Ascending aorta (tissue), 2 donors: Measurements from ENCODE around the gene CTCF. TPM values are rescaled to one million over a fixed set of nuclear protein-coding genes. Genes with fewer than 3 reads are reported as not detected.

ENCODE experiments used
- DNase-seq, 2 donors: peaks; one replicate each; pipeline ENCODE4 v3.0.0-alpha.2; 2019; ENCODE audit warnings: low spot score in 2 of 2
- H3K27ac ChIP-seq, 2 donors: fragments of 200-600 bp; sonication (generic); one replicate each; pipeline ENCODE4 v1.5.1; 2016 to 2017; ENCODE audit warnings: mild to moderate bottlenecking in 1 of 2
- H3K27me3 ChIP-seq: fragments of 200-600 bp; sonication (generic); one replicate; pipeline ENCODE4 v1.5.1; 2017
- H3K36me3 ChIP-seq, 2 donors: fragments of 200-600 bp; sonication (generic); one replicate each; pipeline ENCODE4 v1.5.1; 2016
- H3K4me1 ChIP-seq, 2 donors: fragments of 200-600 bp; sonication (generic); one replicate each; pipeline ENCODE4 v1.5.1; 2016 to 2017; ENCODE audit warnings: mild to moderate bottlenecking in 1 of 2
- H3K4me3 ChIP-seq, 2 donors: fragments of 200-600 bp; sonication (generic); one replicate each; pipeline ENCODE4 v1.5.1; 2016 to 2017; ENCODE audit warnings: mild to moderate bottlenecking in 1 of 2
- H3K9me3 ChIP-seq, 2 donors: fragments of 200-600 bp; sonication (generic); one replicate each; pipeline ENCODE4 v1.5.1; 2016
- CTCF ChIP-seq, 3 experiments: fragments of 200-600 bp in 2 of 3; fragments of 450-650 bp in 1 of 3; sonication (generic) in 2 of 3; IDR thresholded peaks; one replicate each; pipeline ENCODE4 v1.5.1; 2016 to 2019; ENCODE audit warnings: antibody characterized with exemption in 3 of 3, mild to moderate bottlenecking in 1 of 3, moderate library complexity in 1 of 3
- intact Hi-C: fragments of 100-400 bp; cut with DNase I; formaldehyde crosslinking; loops from one replicate; pipeline ENCODE4 v1.15.1; 2023
- total RNA-seq: library from RNA; depleted of rRNA; stranded (reverse); fragments of >200 nt; gene quantifications from one replicate; pipeline ENCODE4 v1.1.0, GENCODE V29; 2016

The CTCF gene
- total RNA-seq, 1 donor from 2014 or later: 38.6 TPM

DNA sequence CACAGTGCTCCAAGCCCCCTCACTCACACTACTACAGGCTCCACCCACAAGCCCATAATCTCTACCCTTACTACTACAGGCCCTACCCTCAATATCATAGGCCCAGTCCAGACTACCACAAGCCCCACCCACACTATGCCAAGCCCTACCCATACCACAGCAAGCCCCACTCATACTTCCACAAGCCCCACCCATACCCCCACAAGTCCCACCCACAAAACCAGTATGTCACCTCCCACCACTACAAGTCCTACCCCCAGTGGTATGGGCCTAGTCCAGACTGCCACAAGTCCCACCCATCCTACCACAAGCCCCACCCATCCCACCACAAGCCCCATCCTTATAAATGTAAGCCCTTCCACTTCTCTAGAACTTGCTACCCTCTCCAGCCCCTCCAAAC, 19.9 kb upstream of the CTCF start:
- peak overlapping the region in 1 of 2 donors; percentile 17 for H3K27ac ChIP-seq
- no peak for TF ChIP-seq CTCF (IDR thresholded peaks at IDR 0.05)
- no peaks in the 10 kb centered on the region for H3K27me3 ChIP-seq
- peaks cover 13 to 17% of the 10 kb centered on the region in 2 donors for H3K4me1 ChIP-seq
- no peak for DNase-seq
- H3K36me3 ChIP-seq: peaks cover 72 to 75% of the 10 kb centered on the region in 2 donors
- intact Hi-C loops: no loop called here
- no peaks in the 10 kb centered on the region for H3K9me3 ChIP-seq
- H3K4me3 ChIP-seq: no peak overlapping the region

GRCh38 chr16:67543036-67543435, 19.3 kb upstream of the CTCF start:
- intact Hi-C loops: no loop called here
- Histone ChIP-seq H3K27ac (no peak overlapping the region), H3K36me3 (peaks cover 76 to 81% of the 10 kb centered on the region in 2 donors)

GRCh38 chr16:67543582-67543981, 18.7 kb upstream of the CTCF start:
- intact Hi-C loops: no loop called here

More at GRCh38 chr16:67543036-67543435, 19.3 kb upstream of the CTCF start:
- Histone ChIP-seq H3K4me1 (peaks cover 9 to 17% of the 10 kb centered on the region in 2 donors), H3K27me3 (no peaks in the 10 kb centered on the region), H3K4me3 (no peak overlapping the region), H3K9me3 (no peaks in the 10 kb centered on the region)
- no peak for TF ChIP-seq CTCF (IDR thresholded peaks at IDR 0.05)
- no peak for DNase-seq

DNA sequence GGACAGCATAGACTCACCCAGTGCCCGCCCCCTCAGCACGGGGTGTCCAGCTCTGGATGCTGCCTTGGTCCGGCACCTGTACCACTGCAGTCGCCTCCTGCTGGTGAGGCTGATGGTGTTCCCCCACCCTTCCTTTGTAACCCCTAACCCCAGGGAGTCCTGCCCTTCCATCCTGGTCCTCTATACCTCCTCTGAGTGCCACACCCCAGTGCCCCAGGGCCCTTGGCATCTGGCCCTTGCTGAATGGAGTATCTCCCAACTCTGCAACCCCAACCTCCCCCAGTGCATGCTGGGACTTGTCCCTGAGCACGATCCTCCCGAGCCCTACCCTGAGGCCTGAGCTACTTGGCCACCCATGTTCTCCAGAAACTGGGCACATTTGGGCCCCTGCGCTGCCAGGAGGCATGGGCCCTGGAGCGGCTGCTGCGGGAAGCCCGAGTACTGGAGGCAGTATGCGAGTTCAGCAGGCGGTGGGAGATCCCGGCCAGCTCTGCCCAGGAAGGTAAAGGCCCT, 17.9 kb upstream of the CTCF start:
- H3K36me3 ChIP-seq: peaks cover 76 to 77% of the 10 kb centered on the region in 2 donors
- no peaks in the 10 kb centered on the region for H3K27me3 ChIP-seq
- no peak overlapping the region for H3K27ac ChIP-seq
- no peaks in the 10 kb centered on the region for H3K9me3 ChIP-seq
- DNase-seq: no peak
- intact Hi-C loops: no loop called here
- H3K4me1 ChIP-seq: peaks cover 4 to 6% of the 10 kb centered on the region in 2 donors
- no peak for TF ChIP-seq CTCF (IDR thresholded peaks at IDR 0.05)
- no peak overlapping the region for H3K4me3 ChIP-seq

More at GRCh38 chr16:67543582-67543981, 18.7 kb upstream of the CTCF start:
- H3K27me3 ChIP-seq: no peaks in the 10 kb centered on the region
- TF ChIP-seq CTCF (IDR thresholded peaks at IDR 0.05): no peak
- peaks cover 76 to 82% of the 10 kb centered on the region in 2 donors for H3K36me3 ChIP-seq
- no peaks in the 10 kb centered on the region for H3K9me3 ChIP-seq
- H3K4me3 ChIP-seq: no peak overlapping the region
- peaks cover 4 to 11% of the 10 kb centered on the region in 2 donors for H3K4me1 ChIP-seq
- no peak for DNase-seq
- H3K27ac ChIP-seq: no peak overlapping the region

DNA sequence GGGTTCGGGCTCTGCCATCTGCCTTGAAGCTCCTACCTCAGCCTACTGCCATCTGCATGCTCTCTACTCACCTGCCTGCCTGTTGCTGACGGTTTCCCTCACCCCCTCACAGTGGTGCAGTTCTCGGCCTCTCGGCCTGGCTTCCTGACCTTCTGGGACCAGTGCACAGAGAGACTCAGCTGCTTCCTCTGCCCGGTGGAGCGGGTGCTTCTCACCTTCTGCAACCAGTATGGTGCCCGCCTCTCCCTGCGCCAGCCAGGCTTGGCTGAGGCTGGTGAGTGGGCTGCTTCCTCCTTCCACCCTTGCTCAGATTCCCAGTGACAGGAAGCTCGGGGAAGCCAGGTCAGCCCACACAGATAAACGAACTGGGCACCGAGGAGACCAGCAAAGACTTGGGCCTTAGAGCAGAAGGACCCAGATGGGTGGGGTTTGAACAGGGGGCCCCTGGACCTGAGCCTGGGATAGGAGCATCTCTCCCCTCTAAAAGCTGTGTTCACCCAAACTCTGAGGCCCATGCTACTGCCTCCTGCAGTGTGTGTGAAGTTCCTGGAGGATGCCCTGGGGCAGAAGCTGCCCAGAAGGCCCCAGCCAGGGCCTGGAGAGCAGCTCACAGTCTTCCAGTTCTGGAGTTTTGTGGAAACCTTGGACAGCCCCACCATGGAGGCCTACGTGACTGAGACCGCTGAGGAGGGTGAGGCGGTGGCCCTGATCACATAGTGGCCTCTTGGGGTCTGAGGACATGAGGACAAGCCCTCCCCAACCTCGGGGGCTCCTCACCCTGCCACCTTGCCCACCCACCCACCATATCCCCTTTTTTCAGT, 17.3 kb upstream of the CTCF start:
- no peak overlapping the region for H3K4me3 ChIP-seq
- TF ChIP-seq CTCF (IDR thresholded peaks at IDR 0.05): no peak
- peak overlapping the region in 1 of 2 donors; percentile 24 for H3K27ac ChIP-seq
- peaks cover 70% of the 10 kb centered on the region in 2 donors for H3K36me3 ChIP-seq
- H3K9me3 ChIP-seq: no peaks in the 10 kb centered on the region
- H3K4me1 ChIP-seq: peaks cover 4 to 6% of the 10 kb centered on the region in 2 donors
- H3K27me3 ChIP-seq: no peaks in the 10 kb centered on the region
- intact Hi-C loops: no loop called here
- DNase-seq: no peak
